Hepatic stellate cell (primary cell): ENCODE data around the gene PDXP.
A peak's percentile ranks its signal among the peaks of the same experiment; 100 is the strongest.

Experiments
- DNase-seq: peaks from one replicate; pipeline ENCODE4 v3.0.0; 2011; ENCODE audit warnings: low spot score

Gene PDXP

GRCh38 chr22:37628830-37629229 lies 29.7 kb upstream of the PDXP start:
- DNase-seq, result no peak

- DNase-seq, result no peak
Observed at GRCh38 chr22:37629928-37630327, 28.6 kb upstream of the PDXP start.

- DNase-seq, result no peak
Observed at GRCh38 chr22:37630839-37631435, 27.6 kb upstream of the PDXP start.

- DNase-seq, result no peak
Observed at GRCh38 chr22:37631448-37632173, 26.9 kb upstream of the PDXP start.

- DNase-seq, result no peak
Observed at GRCh38 chr22:37632174-37633088, 26.1 kb upstream of the PDXP start.

- no peak for DNase-seq
Observed at GRCh38 chr22:37633089-37633624, 25.4 kb upstream of the PDXP start.

GRCh38 chr22:37633625-37634416 lies 24.7 kb upstream of the PDXP start:
- peak; percentile 94 for DNase-seq

- DNase-seq, result no peak
Observed at GRCh38 chr22:37634417-37634924, 24.1 kb upstream of the PDXP start.

GRCh38 chr22:37635157-37635556 lies 23.4 kb upstream of the PDXP start:
- DNase-seq, result no peak

GRCh38 chr22:37636186-37636948 lies 22.2 kb upstream of the PDXP start:
- DNase-seq, result peak; percentile 81

GRCh38 chr22:37636949-37637273 lies 21.6 kb upstream of the PDXP start:
- no peak for DNase-seq

GRCh38 chr22:37638391-37639069 lies 20.0 kb upstream of the PDXP start:
- DNase-seq, result no peak

GRCh38 chr22:37639070-37639760 lies 19.3 kb upstream of the PDXP start, which contains the start of gene SH3BP1:
SH3BP1 (plus strand) TSS chr22:37639669; CDS start chr22:37639788, 119 bp downstream.
- DNase-seq, result peak; percentile 71

- DNase-seq, result no peak
Observed at GRCh38 chr22:37639771-37640590, 18.5 kb upstream of the PDXP start.

- no peak for DNase-seq
Observed at GRCh38 chr22:37640591-37641560, 17.6 kb upstream of the PDXP start.

GRCh38 chr22:37641561-37641949 lies 17.0 kb upstream of the PDXP start:
- DNase-seq, result no peak

GRCh38 chr22:37643225-37643847 lies 15.2 kb upstream of the PDXP start:
- peak; percentile 91 for DNase-seq
